ENCODE measurements around the gene PRTN3.

DNA sequence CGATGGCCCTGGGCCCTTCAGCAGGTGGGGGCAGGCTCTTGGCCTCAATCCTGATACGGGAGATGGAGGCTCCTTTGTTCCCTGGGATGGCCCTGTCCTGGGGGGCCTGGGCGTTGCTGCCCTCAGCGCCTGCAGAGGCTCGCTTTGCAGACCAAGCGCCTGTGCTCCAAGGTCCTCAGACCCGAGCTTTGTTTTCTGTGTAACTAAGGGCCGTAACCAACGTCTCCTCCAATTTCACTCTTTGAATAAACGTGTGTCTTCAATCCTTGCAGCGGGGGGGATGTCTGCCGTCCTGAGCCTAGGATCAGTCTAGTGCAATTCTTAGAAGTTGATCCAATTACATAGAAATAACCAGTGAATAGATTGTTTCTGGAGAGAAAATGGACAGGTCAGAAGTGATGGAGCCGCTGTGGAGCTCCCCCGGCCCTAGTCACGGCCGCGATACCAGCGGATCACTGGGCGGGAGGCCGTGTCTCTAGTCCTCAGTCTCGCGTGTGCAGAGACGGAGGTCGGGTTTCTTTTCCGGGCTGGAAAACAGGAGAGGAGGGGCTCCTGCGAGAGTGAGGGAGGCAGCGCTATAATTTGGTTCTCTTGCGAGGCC, 38.2 kb upstream of the PRTN3 start:
- TF ChIP-seq POLR2AphosphoS5 (IDR thresholded peaks at IDR 0.05; ENCODE audit: low read depth, low read length): no peak
- TF ChIP-seq, protein P1, sequence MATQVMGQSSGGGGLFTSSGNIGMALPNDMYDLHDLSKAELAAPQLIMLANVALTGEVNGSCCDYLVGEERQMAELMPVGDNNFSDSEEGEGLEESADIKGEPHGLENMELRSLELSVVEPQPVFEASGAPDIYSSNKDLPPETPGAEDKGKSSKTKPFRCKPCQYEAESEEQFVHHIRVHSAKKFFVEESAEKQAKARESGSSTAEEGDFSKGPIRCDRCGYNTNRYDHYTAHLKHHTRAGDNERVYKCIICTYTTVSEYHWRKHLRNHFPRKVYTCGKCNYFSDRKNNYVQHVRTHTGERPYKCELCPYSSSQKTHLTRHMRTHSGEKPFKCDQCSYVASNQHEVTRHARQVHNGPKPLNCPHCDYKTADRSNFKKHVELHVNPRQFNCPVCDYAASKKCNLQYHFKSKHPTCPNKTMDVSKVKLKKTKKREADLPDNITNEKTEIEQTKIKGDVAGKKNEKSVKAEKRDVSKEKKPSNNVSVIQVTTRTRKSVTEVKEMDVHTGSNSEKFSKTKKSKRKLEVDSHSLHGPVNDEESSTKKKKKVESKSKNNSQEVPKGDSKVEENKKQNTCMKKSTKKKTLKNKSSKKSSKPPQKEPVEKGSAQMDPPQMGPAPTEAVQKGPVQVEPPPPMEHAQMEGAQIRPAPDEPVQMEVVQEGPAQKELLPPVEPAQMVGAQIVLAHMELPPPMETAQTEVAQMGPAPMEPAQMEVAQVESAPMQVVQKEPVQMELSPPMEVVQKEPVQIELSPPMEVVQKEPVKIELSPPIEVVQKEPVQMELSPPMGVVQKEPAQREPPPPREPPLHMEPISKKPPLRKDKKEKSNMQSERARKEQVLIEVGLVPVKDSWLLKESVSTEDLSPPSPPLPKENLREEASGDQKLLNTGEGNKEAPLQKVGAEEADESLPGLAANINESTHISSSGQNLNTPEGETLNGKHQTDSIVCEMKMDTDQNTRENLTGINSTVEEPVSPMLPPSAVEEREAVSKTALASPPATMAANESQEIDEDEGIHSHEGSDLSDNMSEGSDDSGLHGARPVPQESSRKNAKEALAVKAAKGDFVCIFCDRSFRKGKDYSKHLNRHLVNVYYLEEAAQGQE (IDR thresholded peaks at IDR 0.05; ENCODE audit: insufficient read depth in 1 of 2, low read depth in 2 of 2, low read length in 2 of 2): no peak
